Bronchial epithelial cell (primary cell): ENCODE data around the gene SHH. TPM values are rescaled to one million over a fixed set of nuclear protein-coding genes. Genes with fewer than 3 reads are reported as not detected.
A peak's percentile ranks its signal among the peaks of the same experiment; 100 is the strongest.

Source experiments
- DNase-seq: peaks from one replicate; pipeline ENCODE4 v3.0.0-alpha.2; 2010; ENCODE audit warnings: low read depth
- FAIRE-seq: peaks from 2 replicates; lab custom pipeline; 2011; peaks lifted over from hg19 to GRCh38; lab: Jason Lieb, UNC
- H3K27me3 ChIP-seq: 2 replicates; pipeline ENCODE4 v1.5.1; 2011; ENCODE audit warnings: low read length; ENCODE audit not compliant: control insufficient read depth, insufficient read depth
- H3K36me3 ChIP-seq: 2 replicates; pipeline ENCODE4 v1.5.1; 2011; ENCODE audit warnings: low read length; ENCODE audit not compliant: control insufficient read depth, insufficient read depth
- H3K4me3 ChIP-seq: 2 replicates; pipeline ENCODE4 v1.5.1; 2011; ENCODE audit warnings: mild to moderate bottlenecking, low read depth, low read length, control low read depth
- total RNA-seq: library from RNA; depleted of rRNA; stranded (reverse); fragments of >200 nt; gene quantifications from 2 replicates; pipeline ENCODE4 v1.2.1, GENCODE V29; 2014
- TF ChIP-seq, protein P1 (sequence below): IDR thresholded peaks from 2 replicates; pipeline ENCODE4 v1.5.1; 2011; ENCODE audit warnings: mild to moderate bottlenecking, moderate library complexity, low read length, control low read depth, inconsistent platforms; ENCODE audit not compliant: insufficient read depth, severe bottlenecking

Gene SHH
- total RNA-seq, 1 donor from 2014 or later = not detected

DNA sequence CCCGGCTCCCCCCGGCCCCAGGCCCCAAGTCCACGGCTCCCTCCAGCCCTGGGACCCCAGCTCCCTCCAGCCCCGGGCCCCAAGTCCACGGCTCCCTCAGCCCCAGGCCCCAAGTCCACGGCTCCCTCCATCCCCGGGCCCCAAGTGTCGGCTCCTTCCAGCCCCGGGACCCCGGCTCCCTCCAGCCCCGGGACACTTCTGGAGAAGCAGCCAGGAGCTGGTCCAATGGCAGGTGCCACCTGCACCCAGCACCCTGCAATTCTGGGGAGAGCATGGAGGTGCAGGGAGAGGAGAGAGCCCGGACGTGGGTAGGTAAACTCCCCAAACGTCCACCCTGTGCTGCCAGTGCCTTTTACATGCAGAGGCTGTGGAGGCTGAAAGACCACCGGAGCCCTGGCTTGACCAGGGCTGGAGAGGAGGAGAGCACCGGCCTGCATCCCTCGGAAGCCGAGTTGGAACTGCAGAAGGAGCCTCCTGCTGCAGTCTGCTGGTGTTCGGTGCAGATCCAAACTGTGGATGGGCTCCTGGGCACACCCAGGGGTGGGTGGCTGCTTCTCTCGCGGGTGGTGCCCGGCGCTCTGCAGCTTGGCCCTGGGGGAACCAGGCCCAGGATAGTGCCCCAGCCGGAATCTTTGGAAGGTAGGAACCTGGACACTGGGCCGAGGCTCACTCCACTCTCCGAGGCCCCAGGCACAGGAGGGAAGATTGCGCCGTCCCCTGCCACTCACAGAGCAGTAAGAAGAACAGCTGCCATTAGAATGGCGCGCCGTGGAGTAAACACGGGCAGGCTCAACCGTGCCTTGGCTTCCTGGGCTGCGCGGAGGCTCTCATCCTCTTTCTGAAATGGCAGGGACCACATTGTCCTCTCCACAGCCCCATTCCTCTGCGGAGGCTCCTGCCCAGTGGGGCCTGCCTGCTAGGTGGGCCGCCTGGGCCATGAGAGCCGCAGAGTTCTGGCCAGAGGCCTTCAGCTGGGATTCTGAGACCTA is 14.7 kb downstream of the SHH start:
- no peaks in the 10 kb centered on the region for H3K27me3 ChIP-seq

DNA sequence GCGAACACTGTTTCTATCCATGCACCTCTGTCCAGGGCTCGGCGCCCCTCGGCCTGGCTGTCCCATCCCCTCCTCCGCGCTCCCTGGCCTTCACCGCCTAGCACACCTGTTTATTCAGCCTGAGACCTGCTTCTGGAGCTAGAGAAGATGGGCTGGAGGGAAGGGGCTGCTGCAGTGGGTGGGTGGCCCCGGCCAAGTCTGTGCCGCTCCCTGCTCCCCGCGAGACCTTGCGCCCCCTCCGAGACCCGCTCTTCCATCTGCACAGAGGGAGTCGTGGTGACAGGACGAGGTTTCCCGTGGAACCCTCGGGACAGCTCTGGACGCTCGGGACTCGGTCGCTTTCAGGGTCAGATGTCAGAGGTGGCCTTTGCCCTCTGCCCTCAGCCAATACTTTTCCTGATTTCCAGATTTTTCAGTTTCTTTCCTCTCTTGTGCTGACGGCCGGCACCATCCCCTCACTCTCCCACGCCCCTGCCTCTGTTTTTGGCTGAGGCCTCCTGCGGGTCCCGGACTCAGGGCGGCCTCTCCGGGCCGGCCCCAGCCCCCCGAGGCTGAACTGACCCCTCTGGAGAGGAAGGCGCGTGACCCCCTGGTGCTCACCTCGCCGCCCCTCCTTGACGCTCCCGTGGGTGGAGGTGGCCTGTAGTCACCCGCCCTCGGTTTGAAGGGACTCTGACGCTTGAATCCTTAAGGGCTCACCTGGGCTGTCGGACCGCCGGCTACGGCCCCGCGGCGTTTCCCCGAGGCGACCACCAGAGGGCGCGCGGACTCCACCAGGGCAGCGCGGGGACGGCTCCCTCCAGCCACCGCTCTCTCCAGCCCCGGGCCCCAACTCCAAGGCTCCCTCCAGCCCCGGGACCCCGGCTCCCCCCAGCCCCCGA is 15.6 kb downstream of the SHH start:
- DNase-seq = no peak
- FAIRE-seq = no peak
- TF ChIP-seq, protein P1, sequence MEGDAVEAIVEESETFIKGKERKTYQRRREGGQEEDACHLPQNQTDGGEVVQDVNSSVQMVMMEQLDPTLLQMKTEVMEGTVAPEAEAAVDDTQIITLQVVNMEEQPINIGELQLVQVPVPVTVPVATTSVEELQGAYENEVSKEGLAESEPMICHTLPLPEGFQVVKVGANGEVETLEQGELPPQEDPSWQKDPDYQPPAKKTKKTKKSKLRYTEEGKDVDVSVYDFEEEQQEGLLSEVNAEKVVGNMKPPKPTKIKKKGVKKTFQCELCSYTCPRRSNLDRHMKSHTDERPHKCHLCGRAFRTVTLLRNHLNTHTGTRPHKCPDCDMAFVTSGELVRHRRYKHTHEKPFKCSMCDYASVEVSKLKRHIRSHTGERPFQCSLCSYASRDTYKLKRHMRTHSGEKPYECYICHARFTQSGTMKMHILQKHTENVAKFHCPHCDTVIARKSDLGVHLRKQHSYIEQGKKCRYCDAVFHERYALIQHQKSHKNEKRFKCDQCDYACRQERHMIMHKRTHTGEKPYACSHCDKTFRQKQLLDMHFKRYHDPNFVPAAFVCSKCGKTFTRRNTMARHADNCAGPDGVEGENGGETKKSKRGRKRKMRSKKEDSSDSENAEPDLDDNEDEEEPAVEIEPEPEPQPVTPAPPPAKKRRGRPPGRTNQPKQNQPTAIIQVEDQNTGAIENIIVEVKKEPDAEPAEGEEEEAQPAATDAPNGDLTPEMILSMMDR = peak; percentile 95
- H3K4me3 ChIP-seq = no peak overlapping the region
- H3K36me3 ChIP-seq = no peaks in the 10 kb centered on the region
- no peaks in the 10 kb centered on the region for H3K27me3 ChIP-seq

More for the DNA sequence above, 14.7 kb downstream of the SHH start:
- TF ChIP-seq, protein P1 = no peak
- H3K36me3 ChIP-seq = no peaks in the 10 kb centered on the region
- no peak overlapping the region for H3K4me3 ChIP-seq
- no peak for FAIRE-seq
- no peak for DNase-seq

DNA sequence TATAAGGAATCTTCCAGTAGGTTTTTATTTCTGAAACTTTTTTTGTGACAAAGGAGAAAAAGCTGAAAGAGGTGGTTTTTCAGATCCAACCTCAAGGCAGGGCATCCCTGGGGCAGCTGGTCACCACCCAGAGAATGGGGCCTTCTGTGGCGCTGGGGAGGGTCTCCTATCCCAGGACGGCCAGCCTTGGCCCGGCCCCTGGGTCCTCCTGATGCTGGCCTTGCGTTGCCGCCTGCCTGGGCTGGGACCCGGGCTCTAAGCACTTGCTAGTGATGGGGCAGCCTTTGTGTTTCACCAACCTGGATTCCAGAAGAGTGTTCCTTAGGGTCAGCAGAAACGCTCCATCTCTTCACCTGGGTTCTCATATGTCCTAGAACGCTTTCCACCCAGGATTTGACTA is 16.3 kb downstream of the SHH start:
- Histone ChIP-seq H3K27me3 (no peaks in the 10 kb centered on the region), H3K4me3 (no peak overlapping the region), H3K36me3 (no peaks in the 10 kb centered on the region)
- FAIRE-seq (no peak), DNase-seq (no peak)
- TF ChIP-seq, protein P1 = no peak

DNA sequence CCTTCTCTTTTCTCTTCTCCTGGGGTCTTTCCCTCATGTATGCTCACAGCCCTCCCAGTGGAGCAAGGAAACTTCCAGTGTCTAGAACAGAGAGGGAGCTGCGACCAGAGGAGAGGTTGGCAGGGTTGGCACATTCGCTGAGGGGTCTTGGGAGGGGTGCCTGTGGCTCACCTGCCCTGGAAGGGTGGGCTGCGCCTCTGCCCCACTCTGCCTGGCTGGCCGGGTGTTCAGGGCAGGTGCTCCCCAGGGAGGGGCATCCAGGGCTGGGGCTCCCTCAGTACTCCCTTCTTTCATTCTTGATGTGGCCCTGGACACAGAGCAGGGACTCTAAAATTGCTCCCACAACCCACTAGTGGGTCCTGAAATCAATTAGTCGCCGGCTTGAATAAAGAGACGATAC is 16.9 kb downstream of the SHH start:
- Histone ChIP-seq H3K27me3 (no peaks in the 10 kb centered on the region), H3K36me3 (no peaks in the 10 kb centered on the region), H3K4me3 (no peak overlapping the region)
- no peak for DNase-seq
- TF ChIP-seq, protein P1 = no peak
- no peak for FAIRE-seq

DNA sequence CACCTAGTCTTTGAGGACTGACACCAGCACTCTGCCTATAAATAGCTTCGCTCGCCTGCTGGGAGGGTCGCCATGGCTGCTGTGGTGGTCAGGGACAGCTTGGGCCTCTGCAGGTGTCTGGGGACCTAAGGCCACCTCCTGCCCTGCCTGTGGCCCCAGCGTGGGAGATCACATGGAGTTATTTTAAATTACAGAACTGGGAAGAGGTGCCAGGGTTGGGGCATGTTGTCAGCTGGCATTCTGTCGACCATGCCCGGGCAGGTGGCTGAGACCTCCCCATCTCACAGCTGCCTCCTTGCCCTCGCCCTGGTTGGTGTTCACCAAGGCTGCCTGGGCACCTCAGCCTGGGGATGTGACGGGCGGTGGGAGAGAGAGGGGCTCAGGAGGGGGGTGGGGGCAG is 18.1 kb downstream of the SHH start:
- Histone ChIP-seq H3K27me3 (no peaks in the 10 kb centered on the region), H3K36me3 (no peaks in the 10 kb centered on the region), H3K4me3 (no peak overlapping the region)
- DNase-seq = no peak
- FAIRE-seq = no peak
- TF ChIP-seq, protein P1 = no peak
